SJCRH30 (cell line): ENCODE results near the gene ZNF628. TPM values are rescaled to one million over a fixed set of nuclear protein-coding genes. Genes with fewer than 3 reads are reported as not detected.
A peak's percentile ranks its signal among the peaks of the same experiment; 100 is the strongest.

Source experiments
- DNase-seq, 2 experiments: peaks; one replicate each; pipeline ENCODE4 v3.0.0-alpha.2; 2015 to 2020
- H3K27ac ChIP-seq: fragments of 250-450 bp; sonication (Bioruptor Pico); 2 replicates; pipeline ENCODE4 v1.5.1; 2020; ENCODE audit warnings: mild to moderate bottlenecking, moderate library complexity
- H3K27me3 ChIP-seq: fragments of 250-450 bp; sonication (Bioruptor Pico); 2 replicates; pipeline ENCODE4 v1.5.1; 2020; ENCODE audit warnings: mild to moderate bottlenecking, moderate library complexity
- H3K36me3 ChIP-seq: fragments of 250-450 bp; sonication (Bioruptor Pico); 2 replicates; pipeline ENCODE4 v1.5.1; 2020; ENCODE audit warnings: mild to moderate bottlenecking, moderate library complexity
- H3K4me1 ChIP-seq: fragments of 250-450 bp; sonication (Bioruptor Pico); 2 replicates; pipeline ENCODE4 v1.5.1; 2020; ENCODE audit warnings: mild to moderate bottlenecking, moderate library complexity
- H3K4me3 ChIP-seq: fragments of 250-450 bp; sonication (Bioruptor Pico); 2 replicates; pipeline ENCODE4 v1.5.1; 2020; ENCODE audit warnings: mild to moderate bottlenecking, moderate library complexity
- H3K9me3 ChIP-seq: fragments of 250-450 bp; sonication (Bioruptor Pico); replicated peaks from 2 replicates; pipeline ENCODE4 v1.5.1; 2020; ENCODE audit warnings: mild to moderate bottlenecking, moderate library complexity
- total RNA-seq: library from RNA; depleted of rRNA; stranded (reverse); fragments of >200 nt; shearing (Covaris generic); gene quantifications from 2 replicates; pipeline ENCODE4 v1.2.3, GENCODE V29; 2014

Gene ZNF628
- total RNA-seq, 1 experiment from 2014 or later = 2.9 TPM

DNA sequence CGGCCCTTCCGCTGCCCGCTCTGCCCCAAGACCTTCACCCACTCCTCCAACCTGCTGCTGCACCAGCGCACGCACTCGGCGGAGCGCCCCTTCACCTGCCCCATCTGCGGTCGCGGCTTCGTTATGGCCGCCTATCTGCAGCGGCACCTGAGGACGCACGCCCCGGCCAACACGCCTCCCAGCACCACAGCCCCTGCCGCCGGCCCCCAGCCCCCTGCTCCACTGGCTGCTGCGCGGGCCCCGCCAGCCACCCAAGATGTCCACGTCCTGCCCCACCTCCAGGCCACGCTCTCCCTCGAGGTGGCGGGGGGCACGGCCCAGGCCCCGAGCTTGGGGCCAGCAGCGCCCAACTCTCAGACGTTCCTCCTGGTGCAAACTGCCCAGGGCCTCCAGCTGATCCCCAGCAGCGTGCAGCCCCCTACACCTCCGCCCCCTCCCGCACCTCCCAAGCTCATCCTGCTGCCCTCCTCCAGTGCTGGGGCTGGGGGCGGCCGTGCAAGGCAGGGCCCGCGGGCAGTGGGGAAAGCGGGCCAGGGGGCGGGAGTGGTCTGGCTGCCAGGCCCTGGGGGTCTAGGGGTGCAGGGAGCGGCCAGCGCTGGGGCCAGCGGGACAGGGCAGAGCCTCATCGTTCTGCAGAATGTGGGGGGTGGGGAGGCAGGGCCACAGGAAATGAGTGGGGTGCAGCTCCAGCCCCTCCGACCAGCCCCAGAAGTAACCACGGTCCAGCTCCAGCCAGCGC, 6.7 kb downstream of the ZNF628 start:
- Histone ChIP-seq H3K27ac (no peak overlapping the region), H3K4me1 (peaks cover 24% of the 10 kb centered on the region), H3K36me3 (no peaks in the 10 kb centered on the region), H3K4me3 (no peak overlapping the region), H3K27me3 (no peaks in the 10 kb centered on the region), H3K9me3 (no peaks in the 10 kb centered on the region)
- DNase-seq = no peak

DNA sequence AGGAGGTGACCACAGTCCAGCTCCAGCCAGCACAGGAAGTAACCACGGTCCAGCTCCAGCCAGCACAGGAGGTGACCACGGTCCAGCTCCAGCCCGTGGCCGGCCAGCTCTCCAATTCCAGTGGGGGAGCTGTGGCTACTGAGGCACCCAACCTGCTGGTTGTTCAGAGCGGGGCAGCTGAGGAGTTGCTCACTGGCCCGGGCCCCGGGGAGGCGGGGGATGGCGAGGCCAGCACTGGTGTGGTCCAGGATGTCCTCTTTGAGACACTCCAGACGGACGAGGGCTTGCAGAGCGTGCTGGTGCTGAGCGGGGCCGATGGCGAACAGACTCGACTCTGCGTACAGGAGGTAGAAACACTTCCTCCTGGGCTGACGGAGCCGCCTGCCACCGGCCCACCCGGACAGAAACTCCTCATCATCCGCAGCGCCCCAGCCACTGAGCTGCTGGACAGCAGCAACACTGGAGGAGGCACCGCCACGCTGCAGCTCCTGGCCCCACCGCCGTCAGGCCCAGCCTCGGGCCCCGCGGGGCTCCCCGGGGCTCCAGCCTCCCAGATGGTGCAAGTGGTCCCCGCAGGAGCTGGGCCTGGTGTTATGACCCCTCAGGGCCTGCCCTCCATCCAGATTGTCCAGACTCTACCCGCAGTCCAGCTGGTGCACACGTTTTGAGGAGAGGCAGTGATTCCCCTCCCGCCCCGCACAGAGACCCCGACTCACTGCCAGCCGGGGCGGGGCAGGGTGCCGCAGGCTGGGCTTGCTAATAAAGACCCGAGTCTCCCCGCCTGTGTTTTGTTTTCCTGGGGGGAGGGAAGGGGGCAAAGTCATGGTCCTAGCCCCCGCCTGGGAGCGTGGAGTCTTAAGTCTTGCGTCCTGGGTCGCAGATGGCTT, 7.5 kb downstream of the ZNF628 start:
- Histone ChIP-seq H3K4me3 (peak overlapping the region; percentile 73), H3K4me1 (peaks cover 26% of the 10 kb centered on the region), H3K27ac (no peak overlapping the region), H3K36me3 (no peaks in the 10 kb centered on the region), H3K27me3 (no peaks in the 10 kb centered on the region), H3K9me3 (no peaks in the 10 kb centered on the region)
- DNase-seq = no peak

DNA sequence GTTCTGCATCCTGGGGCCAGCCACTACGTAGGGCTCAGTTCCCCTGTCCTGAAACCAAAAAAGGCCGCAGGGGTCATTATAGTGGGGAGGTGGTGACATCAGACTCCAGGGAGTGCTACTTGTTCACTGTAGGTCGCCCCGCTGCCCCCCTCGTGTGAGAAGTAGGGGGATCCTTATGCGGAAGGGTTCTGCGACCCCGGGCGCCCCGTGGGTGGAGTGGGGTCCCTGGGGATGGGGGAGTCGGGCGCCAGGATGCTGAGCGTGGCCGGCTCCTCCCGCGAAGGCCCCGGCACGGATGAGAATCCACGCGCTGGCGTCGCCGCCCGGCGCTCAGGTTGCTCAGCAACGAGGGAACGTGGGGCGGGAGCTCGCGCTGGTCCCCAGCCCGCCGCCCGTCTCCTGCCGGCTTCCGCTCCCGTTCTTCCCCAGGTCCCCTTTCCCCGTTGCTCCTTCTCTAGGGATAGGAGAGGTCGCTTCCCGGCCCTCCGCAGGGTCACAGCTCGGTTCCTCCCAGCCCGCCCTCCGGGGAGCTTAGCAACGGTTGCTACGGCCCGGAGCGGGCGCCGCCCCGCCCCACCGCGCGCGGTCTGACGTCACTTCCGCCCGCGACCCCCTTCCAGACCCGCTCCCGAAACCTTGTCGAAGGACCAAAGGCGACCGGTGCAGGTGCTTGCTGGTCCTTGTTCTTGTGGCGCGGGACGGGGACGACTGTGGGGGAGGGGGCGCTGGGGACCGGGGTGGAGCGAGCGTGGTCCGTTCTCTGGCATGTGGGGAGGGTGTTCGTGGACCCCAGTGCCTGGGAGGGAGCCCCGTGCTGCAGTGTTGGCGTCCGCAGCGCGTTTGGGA, 8.4 kb downstream of the ZNF628 start, which contains the start of gene NAT14:
Gene NAT14, plus strand, starts transcription at position 596 of the 846 bp plus-strand sequence. CDS start 521 bp downstream, outside the sequence.
- no peaks in the 10 kb centered on the region for H3K27me3 ChIP-seq
- H3K4me3 ChIP-seq = peak within 1 kb of the TSS; percentile 73
- peak; percentile 77 to 80 for DNase-seq
- no peaks in the 10 kb centered on the region for H3K9me3 ChIP-seq
- H3K27ac ChIP-seq = peak within 1 kb of the TSS; percentile 37; the same call in 1 of the 2 replicates
- no peaks in the 10 kb centered on the region for H3K36me3 ChIP-seq
- peaks cover 30% of the 10 kb centered on the region for H3K4me1 ChIP-seq

DNA sequence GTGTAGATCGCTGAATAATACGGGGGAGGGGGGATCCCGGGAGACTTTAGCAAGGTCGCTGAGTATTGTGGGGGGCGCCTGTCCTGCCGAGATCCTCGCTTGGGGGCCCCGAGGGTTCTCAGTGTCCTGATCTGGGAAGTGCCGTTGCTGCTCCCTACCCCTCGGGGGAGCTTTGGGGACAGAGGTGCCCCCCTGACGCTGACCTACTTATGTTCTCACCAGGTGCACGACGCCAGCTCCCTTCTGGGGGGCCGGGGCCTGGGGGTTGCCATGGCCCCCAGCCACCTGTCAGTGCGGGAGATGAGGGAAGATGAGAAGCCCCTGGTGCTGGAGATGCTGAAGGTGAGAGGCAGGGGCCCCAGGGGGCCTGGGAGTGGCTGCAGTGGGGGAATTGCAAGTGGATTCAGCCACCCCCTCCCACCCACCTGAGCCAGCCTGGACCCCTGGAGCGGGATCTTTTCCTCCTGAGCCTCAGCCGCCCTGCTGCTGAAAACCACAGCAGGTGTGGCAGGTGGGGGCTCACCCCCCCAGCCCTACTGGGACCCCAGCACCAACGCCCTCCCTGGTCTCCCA, 9.1 kb downstream of the ZNF628 start:
- DNase-seq = peak in 1 of 2 experiments; percentile 39
- Histone ChIP-seq H3K4me3 (peak overlapping the region; percentile 73), H3K36me3 (no peaks in the 10 kb centered on the region), H3K4me1 (peaks cover 30% of the 10 kb centered on the region), H3K27ac (peak overlapping the region; percentile 37; the same call in 1 of the 2 replicates), H3K27me3 (no peaks in the 10 kb centered on the region), H3K9me3 (no peaks in the 10 kb centered on the region)

DNA sequence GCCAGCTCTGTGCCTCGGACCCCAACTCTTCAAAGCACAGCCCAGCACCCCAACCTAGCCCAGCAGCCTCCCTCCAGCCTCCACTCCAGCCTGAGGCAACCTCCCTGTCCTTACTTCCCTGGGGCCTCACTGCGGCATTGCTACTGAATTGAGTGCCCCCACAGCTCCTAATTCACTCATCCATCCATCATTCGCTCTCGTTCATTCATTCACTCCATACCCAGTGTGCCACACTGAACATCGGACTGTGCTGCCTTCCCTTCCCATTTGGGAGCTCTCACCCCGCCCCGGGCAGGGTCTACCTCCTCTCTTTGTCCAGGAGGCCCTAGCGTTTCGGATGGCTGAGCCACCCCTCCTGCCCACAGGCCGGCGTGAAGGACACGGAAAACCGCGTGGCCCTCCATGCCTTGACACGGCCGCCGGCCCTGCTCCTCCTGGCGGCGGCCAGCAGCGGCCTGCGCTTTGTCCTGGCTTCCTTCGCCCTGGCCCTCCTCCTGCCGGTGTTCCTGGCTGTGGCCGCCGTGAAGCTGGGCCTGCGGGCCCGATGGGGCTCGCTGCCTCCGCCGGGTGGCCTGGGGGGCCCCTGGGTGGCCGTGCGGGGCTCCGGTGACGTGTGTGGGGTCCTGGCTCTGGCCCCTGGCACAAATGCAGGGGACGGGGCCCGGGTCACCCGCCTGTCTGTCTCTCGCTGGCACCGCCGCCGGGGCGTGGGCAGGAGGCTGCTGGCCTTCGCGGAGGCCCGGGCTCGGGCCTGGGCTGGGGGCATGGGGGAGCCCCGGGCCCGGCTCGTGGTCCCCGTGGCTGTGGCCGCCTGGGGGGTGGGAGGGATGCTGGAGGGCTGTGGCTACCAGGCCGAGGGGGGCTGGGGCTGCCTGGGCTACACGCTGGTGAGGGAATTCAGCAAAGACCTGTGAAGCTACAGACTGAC, 9.9 kb downstream of the ZNF628 start:
- peaks cover 30% of the 10 kb centered on the region for H3K4me1 ChIP-seq
- peak overlapping the region; percentile 73 for H3K4me3 ChIP-seq
- H3K27me3 ChIP-seq = no peaks in the 10 kb centered on the region
- no peaks in the 10 kb centered on the region for H3K9me3 ChIP-seq
- H3K36me3 ChIP-seq = no peaks in the 10 kb centered on the region
- peak overlapping the region; percentile 96 for H3K27ac ChIP-seq
- DNase-seq = no peak

DNA sequence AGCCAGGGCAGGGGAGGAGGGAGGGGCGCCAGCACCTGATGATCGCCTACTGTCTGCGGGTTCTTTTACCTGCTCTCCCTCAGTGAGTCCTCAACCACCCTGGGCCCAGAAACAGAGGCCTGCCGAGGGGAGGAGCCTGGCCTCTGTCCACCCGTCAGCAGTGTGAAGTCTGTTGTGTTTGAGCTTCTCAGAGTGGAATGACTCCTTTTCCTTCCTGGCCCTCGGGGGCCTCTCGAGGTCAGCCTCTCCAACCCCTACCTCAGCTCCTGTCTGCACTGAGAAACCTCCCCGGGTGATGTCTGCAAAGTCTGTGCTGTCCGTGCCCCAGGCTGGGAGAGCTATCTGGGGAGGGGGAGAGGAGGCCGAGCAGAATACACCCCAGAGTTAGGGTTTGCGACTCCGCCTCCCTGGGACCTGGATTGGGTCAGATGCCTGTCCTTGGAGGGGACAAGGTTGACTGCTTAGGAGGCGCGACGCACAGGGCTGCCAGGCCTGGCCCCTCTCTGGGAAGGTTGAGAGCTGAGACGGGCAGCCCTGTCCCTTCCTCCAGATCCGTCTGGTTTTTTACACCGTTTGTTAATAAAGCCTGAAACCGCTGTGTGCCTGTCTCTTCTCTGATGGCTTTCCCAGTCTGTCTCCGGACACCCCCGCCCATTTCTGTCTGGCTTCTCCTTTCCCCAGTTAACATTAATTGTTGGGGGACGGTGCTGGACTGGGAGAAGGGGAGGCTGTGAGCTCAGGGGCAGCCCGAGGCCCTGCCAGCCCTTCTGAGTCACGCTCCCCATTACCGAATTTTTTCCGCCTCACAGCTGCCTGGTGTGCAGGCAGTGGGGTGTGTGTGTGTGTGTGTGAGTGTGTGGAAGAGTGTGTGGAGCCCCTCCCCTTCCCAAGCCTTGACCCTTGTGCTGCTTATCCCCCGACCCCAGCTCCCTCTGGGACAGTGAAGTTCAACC, 10.8 kb downstream of the ZNF628 start:
- H3K36me3 ChIP-seq = no peaks in the 10 kb centered on the region
- peak overlapping the region; percentile 29 for H3K4me3 ChIP-seq
- H3K27me3 ChIP-seq = no peaks in the 10 kb centered on the region
- H3K4me1 ChIP-seq = peaks cover 34% of the 10 kb centered on the region
- no peaks in the 10 kb centered on the region for H3K9me3 ChIP-seq
- peak; percentile 92 to 94 for DNase-seq
- peak overlapping the region; percentile 96 for H3K27ac ChIP-seq

DNA sequence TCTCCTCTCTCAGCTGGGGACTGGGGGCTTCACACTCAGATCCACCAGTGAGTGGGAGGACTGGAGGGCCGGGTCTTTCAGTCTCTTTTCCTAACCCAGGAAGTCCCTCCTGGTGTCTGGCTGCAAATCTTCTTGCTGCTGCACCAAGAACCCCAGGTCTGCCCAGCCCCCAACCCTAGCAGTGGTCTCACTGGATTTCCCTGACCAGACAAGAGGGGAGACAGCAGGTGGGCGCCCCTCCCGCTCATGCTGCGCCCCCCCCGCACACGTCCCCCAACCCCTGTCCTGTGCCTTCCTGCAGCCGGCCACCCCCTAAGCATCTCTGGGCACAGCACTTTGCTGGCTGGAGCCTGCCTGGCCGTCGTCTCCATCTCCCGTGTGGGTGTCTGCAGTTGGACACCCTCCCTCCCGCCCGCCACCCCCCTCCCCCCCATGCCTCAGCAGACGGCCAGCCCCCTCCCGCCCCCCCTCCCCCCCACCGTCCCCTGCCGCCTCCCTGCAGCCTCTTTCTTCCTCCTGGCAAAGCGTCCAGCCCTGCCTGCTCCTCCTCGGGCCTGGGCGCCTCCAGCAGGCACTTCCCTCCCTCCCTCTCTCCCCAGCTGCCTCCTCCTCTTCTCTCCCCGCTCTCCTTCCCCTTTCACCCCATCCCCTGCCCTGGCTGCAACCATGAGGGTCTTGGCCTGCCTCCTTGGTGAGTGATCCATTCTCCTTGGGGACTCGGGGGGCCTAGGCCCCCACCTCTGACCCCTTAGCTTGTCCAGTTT, 11.7 kb downstream of the ZNF628 start, which contains the start of gene SSC5D:
Gene SSC5D, plus strand, starts transcription at position 513 of the 764 bp plus-strand sequence. Its CDS starts 154 bp downstream, at position 667.
- Histone ChIP-seq H3K4me3 (peak within 1 kb of the TSS; percentile 47), H3K9me3 (no peaks in the 10 kb centered on the region), H3K36me3 (no peaks in the 10 kb centered on the region), H3K4me1 (peaks cover 37% of the 10 kb centered on the region), H3K27ac (peak within 1 kb of the TSS; percentile 96), H3K27me3 (no peaks in the 10 kb centered on the region)
- peak; percentile 55 to 61 for DNase-seq

DNA sequence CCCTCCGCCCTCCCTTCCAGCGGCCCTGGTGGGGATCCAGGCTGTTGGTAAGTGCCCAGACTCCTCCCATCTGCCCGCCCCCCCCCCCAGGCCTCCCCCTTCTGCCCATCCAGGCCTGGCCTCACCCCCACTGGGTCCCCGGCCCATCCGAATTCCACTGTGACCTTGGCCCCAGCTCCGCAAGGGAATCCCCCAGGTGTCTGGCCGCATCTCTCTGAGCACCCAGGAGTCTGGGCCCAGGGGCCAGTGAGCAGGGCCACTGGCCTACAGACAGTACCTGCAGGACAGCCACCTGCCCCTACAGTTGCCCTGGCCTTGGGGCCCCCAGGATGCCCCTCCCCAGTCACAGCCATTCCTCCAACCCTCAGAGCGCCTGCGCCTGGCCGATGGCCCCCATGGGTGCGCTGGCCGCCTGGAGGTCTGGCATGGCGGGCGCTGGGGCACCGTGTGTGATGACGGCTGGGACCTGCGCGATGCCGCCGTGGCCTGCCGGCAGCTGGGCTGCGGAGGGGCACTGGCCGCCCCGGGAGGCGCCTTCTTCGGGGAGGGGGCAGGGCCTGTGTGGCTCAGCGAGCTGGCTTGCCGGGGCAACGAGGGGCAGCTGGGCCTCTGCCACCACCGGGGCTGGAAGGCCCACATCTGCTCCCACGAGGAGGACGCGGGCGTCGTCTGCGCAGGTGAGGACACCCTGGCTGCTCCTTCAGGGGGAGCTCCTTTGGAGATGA, 12.7 kb downstream of the ZNF628 start:
- H3K9me3 ChIP-seq = no peaks in the 10 kb centered on the region
- H3K4me1 ChIP-seq = peaks cover 37% of the 10 kb centered on the region
- no peak overlapping the region; the same call in 1 of the 2 replicates for H3K4me3 ChIP-seq
- H3K27me3 ChIP-seq = no peaks in the 10 kb centered on the region
- no peak overlapping the region for H3K27ac ChIP-seq
- no peaks in the 10 kb centered on the region for H3K36me3 ChIP-seq
- no peak for DNase-seq

DNA sequence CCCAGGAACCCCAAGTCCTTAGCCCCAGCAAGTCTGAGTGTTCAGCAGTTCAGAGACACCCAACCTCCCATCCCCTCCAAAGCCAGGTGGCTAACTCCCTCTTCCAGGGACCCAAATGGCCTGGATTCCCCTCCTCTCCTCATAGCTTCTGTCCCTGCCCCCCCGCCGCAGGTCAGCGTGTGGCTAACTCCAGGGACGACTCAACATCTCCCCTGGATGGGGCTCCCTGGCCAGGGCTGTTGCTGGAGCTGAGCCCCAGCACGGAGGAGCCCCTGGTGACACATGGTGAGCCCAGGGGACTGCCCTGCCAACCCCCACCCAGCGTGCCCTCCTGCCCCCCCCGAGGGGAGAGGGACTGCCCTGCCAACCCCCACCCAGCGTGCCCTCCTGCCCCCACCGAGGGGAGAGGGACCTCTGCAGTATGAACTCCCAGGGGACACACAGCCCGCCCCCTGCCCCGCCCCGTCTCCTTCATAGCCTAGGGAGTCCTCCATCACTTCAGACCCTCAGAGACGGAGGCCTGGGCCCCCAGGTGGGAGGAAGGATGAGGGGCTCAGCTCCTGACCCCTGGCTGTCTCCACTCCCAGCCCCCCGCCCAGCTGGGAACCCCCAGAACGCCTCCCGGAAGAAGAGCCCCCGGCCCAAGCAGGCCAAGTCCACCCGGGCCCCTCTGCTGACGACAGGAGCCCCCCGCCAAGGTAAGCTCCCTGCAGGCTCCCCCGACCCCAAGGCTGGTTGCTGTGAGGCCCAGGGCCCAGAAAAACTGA, 13.5 kb downstream of the ZNF628 start:
- no peak overlapping the region for H3K4me3 ChIP-seq
- H3K4me1 ChIP-seq = peaks cover 37% of the 10 kb centered on the region
- H3K9me3 ChIP-seq = no peaks in the 10 kb centered on the region
- H3K36me3 ChIP-seq = no peaks in the 10 kb centered on the region
- no peak for DNase-seq
- no peaks in the 10 kb centered on the region for H3K27me3 ChIP-seq
- H3K27ac ChIP-seq = no peak overlapping the region

DNA sequence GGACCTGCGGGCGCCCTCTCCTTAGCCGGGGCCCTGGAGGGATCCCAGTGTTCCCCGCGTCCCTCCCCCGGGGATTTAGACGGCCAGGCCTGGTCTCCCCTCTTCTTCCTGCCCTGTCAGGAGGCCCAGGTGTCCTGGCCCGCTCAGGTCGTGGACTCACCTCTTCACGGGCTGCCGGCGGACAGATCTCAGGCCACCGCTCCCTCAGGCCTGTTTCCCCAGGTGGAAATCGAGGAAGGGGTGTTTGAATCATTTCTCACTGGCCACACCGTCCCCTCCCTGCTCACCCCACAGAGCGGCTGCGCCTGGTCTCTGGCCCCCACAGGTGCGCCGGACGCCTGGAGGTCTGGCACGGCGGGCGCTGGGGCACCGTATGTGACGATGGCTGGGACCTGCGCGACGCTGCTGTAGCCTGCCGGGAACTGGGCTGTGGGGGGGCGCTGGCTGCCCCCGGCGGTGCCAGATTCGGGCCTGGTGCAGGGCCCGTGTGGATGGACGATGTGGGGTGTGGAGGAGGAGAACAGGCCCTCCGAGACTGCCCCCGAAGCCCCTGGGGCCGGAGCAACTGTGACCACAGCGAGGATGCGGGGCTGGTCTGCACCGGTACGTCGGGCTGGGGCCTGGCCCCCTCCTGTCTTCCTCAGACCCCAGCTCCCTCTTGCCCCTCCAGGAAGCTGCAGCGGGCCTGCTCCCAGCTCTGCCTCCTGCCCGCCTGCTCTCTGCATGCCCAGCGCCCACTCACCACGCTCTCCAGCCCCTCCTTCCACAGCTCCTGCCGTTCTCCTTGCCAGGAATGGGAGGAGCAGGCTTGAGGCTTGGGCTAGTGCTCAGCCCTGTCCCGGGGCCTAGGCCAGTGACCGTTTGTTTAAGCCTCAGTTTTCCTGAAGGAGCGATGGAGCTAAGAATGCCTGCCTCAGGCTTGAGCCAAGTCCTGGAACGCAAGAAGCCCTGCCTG, 14.3 kb downstream of the ZNF628 start:
- H3K9me3 ChIP-seq = no peaks in the 10 kb centered on the region
- no peaks in the 10 kb centered on the region for H3K36me3 ChIP-seq
- no peak overlapping the region for H3K4me3 ChIP-seq
- no peaks in the 10 kb centered on the region for H3K27me3 ChIP-seq
- no peak for DNase-seq
- peaks cover 38% of the 10 kb centered on the region for H3K4me1 ChIP-seq
- no peak overlapping the region for H3K27ac ChIP-seq
